B cell (primary cell): ENCODE data around the gene ACIN1. TPM values are rescaled to one million over a fixed set of nuclear protein-coding genes. Genes with fewer than 3 reads are reported as not detected.

Experiments used
- ATAC-seq: fragments of 200-7000 bp; cut with Tn5 transposase; one replicate; pipeline ENCODE4 v1.10.0; 2021; ENCODE audit warnings: low read depth, mild to moderate bottlenecking, moderate number of reproducible peaks, moderate library complexity
- CTCF ChIA-PET: fragments of 350-600 bp; sonication (Branson Sonifier 250); formaldehyde crosslinking; loops from one replicate; lab custom pipeline; 2021; ENCODE audit warnings: antibody characterized with exemption, inconsistent platforms; lab: Charles Lee
- POLR2A ChIA-PET: fragments of 350-600 bp; sonication (Branson Sonifier 250); formaldehyde crosslinking; loops from one replicate; lab custom pipeline; 2021; ENCODE audit warnings: antibody characterized with exemption; lab: Charles Lee
- DNase-seq: peaks from one replicate; pipeline ENCODE4 v3.0.0; 2013
- H2AFZ ChIP-seq: 2 replicates; pipeline ENCODE4 v1.6.1; 2012; ENCODE audit warnings: mild to moderate bottlenecking, low read depth, low read length; ENCODE audit not compliant: insufficient read depth, poor library complexity, severe bottlenecking
- H3K27ac ChIP-seq, 2 donors: 1 replicate in 1 of 2; 2 replicates in 1 of 2; pipeline ENCODE4 v1.5.1; 2012 to 2013; ENCODE audit warnings: low read length in 2 of 2, mild to moderate bottlenecking in 2 of 2, moderate library complexity in 1 of 2
- H3K27me3 ChIP-seq, 4 experiments: fragments of 200-600 bp in 1 of 4; sonication (generic) in 1 of 4; replicated peaks in 1 of 4; 1 replicate in 2 of 4; 2 replicates in 2 of 4; pipeline versions ENCODE4 v1.6.1 to v1.7.0; 2013 to 2016; ENCODE audit warnings: low read length in 3 of 4, mild to moderate bottlenecking in 2 of 4, mixed read lengths in 1 of 4, moderate library complexity in 1 of 4; ENCODE audit not compliant: insufficient read depth in 4 of 4, control insufficient read depth in 3 of 4; ENCODE audit errors: control extremely low read depth in 1 of 4
- H3K36me3 ChIP-seq, 2 experiments: replicated peaks in 1 of 2; 1 replicate in 1 of 2; 2 replicates in 1 of 2; pipeline versions ENCODE4 v1.6.1 to v1.7.1; 2013; ENCODE audit warnings: low read length in 1 of 2; ENCODE audit not compliant: insufficient read depth in 2 of 2, control insufficient read depth in 1 of 2; ENCODE audit errors: control extremely low read depth in 1 of 2, extremely low read depth in 1 of 2
- H3K4me1 ChIP-seq, 2 donors: fragments of 200-600 bp in 1 of 2; sonication (generic) in 1 of 2; 1 replicate in 1 of 2; 2 replicates in 1 of 2; pipeline versions ENCODE4 v1.5.1 to v1.6.1; 2013 to 2017; ENCODE audit warnings: low read length in 2 of 2; ENCODE audit not compliant: control insufficient read depth in 2 of 2, insufficient read depth in 2 of 2
- H3K4me2 ChIP-seq: replicated peaks from 2 replicates; pipeline ENCODE3; 2012; ENCODE audit warnings: mild to moderate bottlenecking, low read depth, low read length; ENCODE audit not compliant: poor library complexity, severe bottlenecking
- H3K4me3 ChIP-seq, 5 experiments: fragments of 200-600 bp in 1 of 5; sonication (generic) in 1 of 5; 1 replicate in 3 of 5; 2 replicates in 2 of 5; pipeline versions ENCODE4 v1.5.1 to v1.7.0; 2011 to 2016; ENCODE audit warnings: low read length in 4 of 5, mild to moderate bottlenecking in 4 of 5, low read depth in 2 of 5, control low read depth in 1 of 5, moderate library complexity in 1 of 5; ENCODE audit not compliant: insufficient read depth in 1 of 5; ENCODE audit errors: control extremely low read depth in 1 of 5, extremely low read depth in 1 of 5
- H3K79me2 ChIP-seq: fragments of 200-600 bp; sonication (generic); one replicate; pipeline ENCODE4 v1.6.0; 2016; ENCODE audit warnings: low read length; ENCODE audit not compliant: control insufficient read depth, insufficient read depth
- H3K9ac ChIP-seq: fragments of 200-600 bp; sonication (generic); 2 replicates; pipeline ENCODE4 v1.6.1; 2017; ENCODE audit warnings: mild to moderate bottlenecking, low read length, moderate library complexity
- H3K9me3 ChIP-seq, 3 donors: one replicate each; pipeline versions ENCODE4 v1.6.1 to v1.7.1; 2013; ENCODE audit warnings: low read length in 2 of 3; ENCODE audit not compliant: control insufficient read depth in 2 of 3, insufficient read depth in 1 of 3; ENCODE audit errors: control extremely low read depth in 1 of 3
- H4K20me1 ChIP-seq: 2 replicates; pipeline ENCODE4 v1.6.0; 2012; ENCODE audit warnings: mild to moderate bottlenecking, low read length; ENCODE audit not compliant: insufficient read depth, control insufficient read depth, poor library complexity, severe bottlenecking
- H3K27ac Mint-ChIP-seq: one replicate; pipeline ENCODE4 v1.8.0; 2021; ENCODE audit warnings: mixed read lengths
- H3K27me3 Mint-ChIP-seq: one replicate; pipeline ENCODE4 v1.8.0; 2021; ENCODE audit warnings: mixed read lengths
- H3K4me1 Mint-ChIP-seq: one replicate; pipeline ENCODE4 v1.8.0; 2021; ENCODE audit warnings: mixed read lengths
- H3K4me3 Mint-ChIP-seq: one replicate; pipeline ENCODE4 v1.8.0; 2021; ENCODE audit warnings: mixed read lengths
- H3K9me3 Mint-ChIP-seq: one replicate; pipeline ENCODE4 v1.8.0; 2022; ENCODE audit warnings: mixed read lengths; ENCODE audit not compliant: insufficient read depth
- CTCF ChIP-seq: fragments of 200-600 bp; IDR thresholded peaks from one replicate; pipeline ENCODE4 v1.8.0; 2022; ENCODE audit warnings: antibody characterized with exemption, mild to moderate bottlenecking
- EZH2 ChIP-seq: IDR thresholded peaks from 2 replicates; pipeline ENCODE4 v1.6.1; 2012; ENCODE audit warnings: borderline replicate concordance, low read depth, mild to moderate bottlenecking, moderate library complexity, low read length; ENCODE audit not compliant: insufficient read depth, poor library complexity, severe bottlenecking
- WGBS: methylation state at CpG from one replicate; pipeline ENCODE4 v1.1.5; 2013; ENCODE audit warnings: missing lambda C conversion rate; ENCODE audit not compliant: insufficient coverage; 5-methylcytosine and 5-hydroxymethylcytosine counted together
- intact Hi-C: fragments of 100-400 bp; cut with micrococcal nuclease; formaldehyde crosslinking; loops from one replicate; pipeline ENCODE4 v1.10.0; 2022
- polyA plus RNA-seq: library from polyadenylated mRNA; depleted of rRNA; stranded (reverse); fragments of >200 nt; gene quantifications from 2 replicates; pipeline ENCODE4 v1.2.3, GENCODE V29; 2012
- total RNA-seq, 2 donors: library from RNA; stranded (reverse); fragments of 120-200 nt in 1 of 2; gene quantifications; 1 replicate in 1 of 2; 2 replicates in 1 of 2; pipeline versions ENCODE4 v1.2.3 to v1.2.4, GENCODE V29; 2013 to 2022

The ACIN1 gene
- total and polyA plus RNA-seq, 2 donors (not counting 1 experiment from before 2014, with no cell fraction given): 178 to 359 TPM

GRCh38 chr14:23056956-23057756, 37.8 kb downstream of the ACIN1 start, which contains the start of gene CDH24:
TSS of gene CDH24 (minus strand) at chr14:23057520. CDS start at chr14:23055733, 1,787 bp downstream.
- Histone ChIP-seq H4K20me1 (peaks cover 7% of the 10 kb centered on the region), H3K9me3 (no peaks in the 10 kb centered on the region), H3K4me1 (peaks cover 10 to 21% of the 10 kb centered on the region in 2 donors), H3K36me3 (peaks cover 0 to 34% of the 10 kb centered on the region in 2 experiments), H3K27ac (no peak within 1 kb of the TSS), H3K27me3 (peaks cover 0 to 6% (median 0%) of the 10 kb centered on the region in 4 experiments), H3K79me2 (no peaks in the 10 kb centered on the region), H3K4me2 (peak within 1 kb of the TSS; percentile 100), H2AFZ (peak within 1 kb of the TSS; percentile 63), H3K4me3 (peak within 1 kb of the TSS; percentile 11 to 91 (median 68)), H3K9ac (peak within 1 kb of the TSS; percentile 82)
- TF ChIP-seq CTCF (no peak), EZH2 (no peak)
- peak within 1 kb of the TSS; percentile 76 for H3K27ac Mint-ChIP-seq
- intact Hi-C loops: loop anchor here (1.0 to 10.0 kb wide), 7 partner anchors 12 to 752 kb away; no protein-coding TSS in a partner anchor
- ChIA-PET POLR2A (interaction anchor here (0.6 to 1.5 kb wide), 9 partner anchors 15 to 139 kb away, joined by 3 to 13 read pairs (median 4); partner anchors contain the start of genes ACIN1, AJUBA, C14orf119 and RBM23), CTCF (interaction anchor here (0.6 to 19.1 kb wide), 47 partner anchors 9 to 738 kb away, joined by 3 to 1134 read pairs (median 4); partner anchors contain the start of genes ACIN1, AJUBA, C14orf119 and HAUS4)
- peak; percentile 76 for ATAC-seq
- DNase-seq: peak; percentile 79
- peaks cover 18% of the 10 kb centered on the region for H3K4me1 Mint-ChIP-seq
- 3% methylated on average over 70 of the region's 73 CpGs for WGBS
- H3K9me3 Mint-ChIP-seq: no peaks in the 10 kb centered on the region
- no peaks in the 10 kb centered on the region for H3K27me3 Mint-ChIP-seq
- H3K4me3 Mint-ChIP-seq: peak within 1 kb of the TSS; percentile 95
